CD4-positive, alpha-beta T cell treated with Interleukin-15 for 1 hour (primary cell): Measurements from ENCODE around the gene NOXRED1.
A peak's percentile ranks its signal among the peaks of the same experiment; 100 is the strongest.

Source experiments
- DNase-seq: peaks from one replicate; pipeline ENCODE4 v3.0.0-alpha.2; 2020

The NOXRED1 gene

DNA sequence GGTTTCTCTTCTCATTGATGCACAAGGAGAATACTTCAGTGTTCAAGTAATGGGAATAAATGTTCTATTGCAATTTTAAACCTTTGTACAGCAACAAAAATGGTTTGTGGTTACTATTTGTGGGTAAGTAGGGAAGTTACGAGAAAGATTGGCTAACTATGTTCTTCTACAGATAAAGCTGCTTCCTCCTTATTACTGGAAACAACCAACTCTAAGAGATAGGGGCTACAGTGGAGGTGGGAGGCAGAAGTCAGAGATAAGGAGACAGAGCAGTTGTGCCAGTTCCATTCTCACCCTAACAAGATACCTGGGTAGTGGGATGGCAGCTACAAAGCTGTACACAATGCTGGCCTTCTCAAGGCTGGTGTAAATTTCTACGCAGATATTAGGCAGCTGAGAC, 16.2 kb downstream of the NOXRED1 start:
- DNase-seq = no peak

DNA sequence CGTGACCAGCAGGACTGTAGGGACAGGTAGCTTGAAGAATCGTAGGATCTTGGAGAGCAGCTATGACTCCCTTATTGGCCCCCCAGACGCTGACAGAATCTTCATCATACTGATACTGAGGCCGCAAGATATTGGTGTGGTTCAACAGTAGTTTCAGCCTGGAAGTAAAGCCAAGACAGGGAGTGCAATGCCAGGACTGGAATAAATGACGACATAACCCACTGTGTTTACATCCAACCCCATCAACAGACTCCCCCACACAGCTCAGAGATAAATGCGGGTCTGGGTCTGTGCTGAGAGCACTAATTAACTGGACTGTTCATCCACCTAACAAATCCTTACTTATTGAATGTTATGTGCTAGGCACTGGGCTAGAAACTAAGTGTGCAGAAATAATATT, 16.6 kb downstream of the NOXRED1 start:
- DNase-seq = no peak

DNA sequence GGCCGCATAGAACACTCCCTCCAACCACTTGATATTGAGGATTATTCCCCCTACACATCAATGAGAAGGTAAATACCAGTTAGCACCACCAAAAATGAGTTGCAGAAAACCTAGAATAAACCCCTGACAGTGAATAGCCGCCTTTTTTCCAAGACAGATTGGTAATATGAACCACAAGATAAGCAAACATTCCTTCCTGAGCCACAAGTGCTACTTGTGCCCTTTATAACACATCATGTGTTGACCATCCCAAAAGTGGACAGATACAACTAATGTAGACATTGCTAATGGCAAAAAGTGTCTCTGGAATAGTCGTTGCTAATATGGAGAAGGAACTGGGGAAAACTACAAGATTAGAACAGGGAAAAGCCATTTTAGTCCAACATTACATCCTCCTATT, 17.2 kb downstream of the NOXRED1 start:
- DNase-seq = no peak

DNA sequence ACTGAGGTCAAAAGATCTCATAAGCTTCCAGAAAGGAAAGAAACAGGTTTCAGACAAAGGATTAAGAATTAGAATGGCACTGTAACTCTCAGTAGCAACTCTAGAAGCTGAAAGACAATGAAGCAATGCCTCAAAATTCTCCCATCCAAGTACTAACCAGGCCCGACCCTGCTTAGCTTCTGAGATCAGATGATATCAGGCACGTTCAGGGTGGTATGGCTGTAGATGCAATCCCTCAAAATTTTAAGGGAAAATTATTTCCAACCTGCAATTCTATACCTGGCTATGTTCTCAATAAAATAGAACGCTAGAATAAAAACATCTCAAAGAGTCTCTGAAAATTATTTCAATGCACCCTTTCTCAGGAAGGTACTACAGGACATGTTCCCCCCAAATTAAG, 19.6 kb downstream of the NOXRED1 start:
- no peak for DNase-seq

DNA sequence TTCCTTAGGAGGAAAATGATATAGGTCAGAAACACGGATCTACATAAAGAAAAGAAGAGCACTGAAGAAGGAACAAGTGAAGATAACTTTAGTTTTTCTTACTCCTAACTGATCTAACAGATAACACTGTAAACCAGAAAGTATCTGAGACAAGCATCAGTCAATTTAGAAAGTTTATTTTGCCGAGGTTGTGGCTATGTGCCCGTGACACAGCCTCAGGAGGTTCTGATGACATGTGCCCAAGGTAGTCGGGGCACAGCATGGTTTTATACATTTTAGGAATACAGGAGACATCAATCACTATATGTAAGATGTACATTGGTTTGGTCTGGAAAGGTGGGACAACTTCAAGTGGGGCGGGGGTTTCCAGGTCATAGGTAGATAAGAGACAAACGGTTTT, 23.1 kb downstream of the NOXRED1 start:
- DNase-seq = no peak

DNA sequence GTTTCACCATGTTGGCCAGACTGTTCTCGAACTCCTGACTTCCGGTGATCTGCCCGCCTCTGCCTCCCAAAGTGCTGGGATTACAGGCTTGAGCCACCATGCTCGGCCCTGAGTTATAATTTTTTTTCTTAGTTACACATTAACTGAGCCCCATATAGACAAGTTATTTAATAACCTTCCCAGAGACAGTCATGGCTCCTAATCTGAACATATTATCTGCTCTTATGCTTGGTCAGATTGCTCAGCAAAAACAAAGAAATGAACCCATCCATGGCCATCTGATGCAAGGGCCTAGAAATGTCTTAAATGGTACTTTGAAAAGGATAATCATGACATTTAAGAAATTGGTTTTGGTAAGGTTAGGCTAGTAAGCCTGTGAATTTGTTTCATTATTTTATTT, 33.1 kb downstream of the NOXRED1 start:
- no peak for DNase-seq

DNA sequence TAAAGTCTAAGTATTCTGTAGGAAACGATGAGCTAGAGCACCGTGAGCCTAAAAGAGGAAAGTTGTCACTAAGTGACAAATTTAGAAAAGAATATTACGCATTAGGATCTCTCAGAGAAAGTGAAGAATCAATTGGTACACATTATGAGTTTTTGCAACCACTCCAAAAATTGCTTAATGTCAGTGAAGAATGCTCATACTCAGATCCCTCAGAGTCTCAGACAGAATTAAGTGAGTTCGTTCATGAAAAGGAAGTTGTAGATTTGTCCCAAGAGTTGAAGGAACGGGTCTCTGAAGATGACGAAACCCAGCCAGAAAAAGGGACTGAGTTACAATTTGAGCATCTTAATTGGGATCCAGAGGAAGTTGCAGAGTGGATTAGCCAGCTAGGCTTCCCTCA, 44.6 kb downstream of the NOXRED1 start:
- DNase-seq = no peak

DNA sequence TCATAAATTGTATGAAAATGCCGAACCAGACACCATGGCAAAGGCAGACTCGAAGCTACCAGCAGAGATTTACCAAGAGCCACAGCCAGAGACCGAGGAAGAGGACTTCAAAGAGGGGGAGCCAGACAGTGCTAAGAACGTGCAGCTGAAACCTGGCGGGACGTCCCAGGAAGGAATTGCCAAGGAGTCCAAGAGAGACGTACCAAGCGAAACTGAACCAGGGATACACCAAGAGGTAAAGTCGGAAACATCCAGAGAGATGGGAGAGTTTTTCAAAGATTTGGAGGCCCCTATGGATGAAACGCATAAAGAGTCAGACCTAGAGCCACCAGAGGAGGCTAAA, 45.9 kb downstream of the NOXRED1 start:
- DNase-seq = no peak

DNA sequence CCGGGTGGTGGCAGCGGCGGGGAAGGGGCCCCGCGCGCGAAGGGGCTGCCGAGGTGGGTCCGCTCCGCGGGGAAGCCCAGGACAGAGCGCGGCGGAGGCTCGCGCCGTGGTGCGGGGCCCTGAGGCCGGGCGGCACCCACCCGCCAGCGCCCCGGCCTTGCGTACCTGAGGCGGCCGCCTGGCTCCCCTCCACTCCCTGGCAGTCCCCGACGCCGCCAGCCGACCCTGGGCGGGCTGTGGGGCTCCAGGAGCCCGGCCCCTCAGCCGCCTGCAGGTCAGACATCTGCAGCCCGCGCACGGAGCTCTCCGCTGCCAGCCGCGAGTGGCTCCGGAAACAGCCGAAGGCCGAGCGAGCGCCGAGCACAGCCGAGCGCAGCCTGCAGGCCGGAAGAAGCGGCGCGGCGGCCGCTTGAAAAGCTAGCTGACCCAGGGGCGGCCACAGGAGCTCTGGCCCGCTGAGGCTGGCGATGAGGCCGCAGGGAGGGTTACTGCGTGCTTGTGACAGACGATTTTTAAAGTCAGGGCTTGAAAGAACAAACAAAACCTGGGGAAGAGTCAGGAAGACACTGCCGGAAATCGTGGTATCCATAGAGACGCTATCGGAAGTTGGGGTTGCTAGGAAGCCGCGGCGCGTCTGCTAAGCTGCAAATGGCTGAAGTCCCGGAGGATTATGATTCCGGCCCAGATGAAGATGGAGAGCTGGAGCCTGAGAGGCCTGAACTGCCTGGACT, 46.4 kb downstream of the NOXRED1 start, which contains the start of the genes SAMD15 and TMED8:
SAMD15 (plus strand) TSS at position 609 of the 731 bp plus-strand sequence; CDS start at position 649, 40 bp downstream.
TMED8 (minus strand) TSS at position 324 of the 731 bp plus-strand sequence; CDS start at position 283, 41 bp downstream.
- peak; percentile 80 for DNase-seq

DNA sequence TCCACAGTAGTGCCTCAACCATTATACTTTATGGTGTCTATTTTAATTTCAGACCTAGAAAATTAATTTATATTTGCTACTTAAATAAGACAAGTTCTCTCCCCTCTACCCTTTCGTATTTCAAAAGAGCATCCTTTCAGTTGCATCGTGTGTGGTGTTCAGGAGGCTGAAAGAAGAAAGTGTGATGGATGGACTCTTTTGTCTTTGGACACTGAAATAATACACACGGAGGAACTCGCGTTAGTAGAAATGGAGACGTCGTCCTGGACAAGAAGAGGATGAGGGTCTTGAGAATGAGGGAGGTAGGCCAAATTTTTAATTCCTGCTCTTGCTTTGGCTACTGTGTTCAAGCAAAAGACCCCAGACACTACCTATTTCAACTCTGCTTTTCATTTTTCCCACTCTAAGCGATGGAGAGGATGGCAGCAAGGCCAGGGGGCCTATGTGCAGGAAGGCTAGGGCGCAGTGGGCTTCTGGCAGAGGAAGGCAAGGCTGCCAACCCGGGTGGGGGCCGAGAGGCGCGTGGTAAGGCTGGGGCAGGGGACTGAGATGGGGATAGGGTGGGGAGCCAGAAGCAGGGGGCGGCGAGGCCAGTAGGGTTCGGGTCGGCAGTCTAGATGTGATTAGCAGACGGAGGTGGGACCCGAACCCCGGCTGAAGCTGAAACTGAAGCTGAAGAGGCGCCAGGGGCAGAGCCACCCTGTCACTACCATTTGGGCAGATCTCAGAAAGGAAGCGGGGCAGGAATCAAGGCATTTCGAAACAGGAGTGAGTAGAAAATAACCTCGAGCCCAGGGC, 47.2 kb downstream of the NOXRED1 start:
- DNase-seq = no peak

DNA sequence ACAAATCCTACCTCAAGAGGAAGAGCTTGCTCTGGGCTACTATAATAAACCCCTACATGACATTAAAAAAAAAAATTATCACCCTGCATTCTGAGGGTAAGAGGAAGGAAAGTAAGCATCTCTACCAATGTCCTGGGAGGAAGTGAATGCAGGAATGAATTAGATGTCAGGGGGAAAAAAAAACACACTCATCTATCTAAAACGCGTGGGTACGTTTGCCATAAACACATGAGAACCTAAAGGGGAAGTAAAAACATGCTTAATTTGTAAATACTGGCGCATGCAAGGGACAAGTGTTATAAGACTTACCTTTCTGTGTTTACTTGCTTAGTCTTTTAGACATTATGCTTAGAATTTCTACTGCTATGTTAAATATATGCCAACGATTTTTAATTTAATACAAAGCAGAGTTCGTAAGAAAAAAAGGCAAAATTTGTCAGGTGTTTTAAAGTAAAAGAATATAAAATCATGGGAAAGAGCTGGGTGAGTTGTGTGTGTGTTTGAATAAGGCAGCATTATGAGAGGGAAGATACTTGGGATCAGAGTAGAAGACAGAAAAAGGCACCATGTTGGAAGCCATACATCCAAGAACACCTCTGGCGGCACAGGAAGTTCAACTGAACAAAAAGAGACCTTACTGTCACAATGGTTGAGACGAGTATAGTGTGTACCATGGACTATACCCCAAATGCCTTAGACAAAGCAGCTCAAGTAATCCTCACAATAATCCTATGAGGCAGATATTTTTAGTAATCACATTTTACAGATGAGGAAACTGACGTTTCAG, 48.0 kb downstream of the NOXRED1 start:
- DNase-seq = no peak

DNA sequence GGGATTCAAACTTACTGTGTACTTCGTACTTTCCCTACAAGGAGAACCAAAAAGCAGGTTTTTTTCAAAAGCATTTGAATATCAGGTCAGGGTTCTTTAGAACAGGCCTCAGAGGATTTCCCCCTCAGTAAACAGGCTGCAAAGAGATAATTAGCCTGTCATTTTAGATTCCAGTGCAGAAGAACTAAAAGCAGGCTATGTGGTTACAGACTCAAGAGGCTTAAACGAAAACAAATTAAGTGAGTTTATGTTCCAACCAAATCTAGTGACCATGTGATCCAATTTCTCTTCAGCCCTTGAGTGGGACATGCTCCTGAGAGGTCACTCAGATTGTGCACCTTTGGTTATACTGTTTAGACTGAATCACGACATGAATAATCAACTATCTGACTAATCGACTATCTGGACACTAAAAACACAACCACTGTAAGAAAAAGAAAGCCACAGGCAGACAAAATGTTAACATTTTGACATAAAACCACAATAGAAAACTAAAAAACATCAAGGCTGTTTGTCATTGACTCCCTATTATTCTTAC, 51.0 kb downstream of the NOXRED1 start:
- DNase-seq = no peak

DNA sequence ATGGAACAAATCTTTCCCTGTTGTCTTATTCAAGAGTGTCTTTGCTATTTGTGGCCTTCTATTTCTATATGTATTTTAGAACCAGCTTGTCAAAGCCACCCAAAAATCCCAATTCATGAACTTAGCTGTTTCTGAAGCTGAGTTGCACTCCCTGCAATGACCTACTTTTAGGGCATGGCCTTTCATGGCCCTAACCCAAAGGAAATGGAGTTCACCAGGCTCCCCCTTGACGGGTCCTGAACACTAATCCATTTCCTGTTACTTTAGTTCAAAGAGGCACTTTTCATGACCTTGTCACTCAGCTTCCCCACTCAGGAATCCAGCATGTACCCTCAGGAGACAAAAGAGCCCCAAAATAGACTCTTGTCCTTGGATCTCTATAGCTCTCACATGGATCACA, 54.0 kb downstream of the NOXRED1 start:
- no peak for DNase-seq

DNA sequence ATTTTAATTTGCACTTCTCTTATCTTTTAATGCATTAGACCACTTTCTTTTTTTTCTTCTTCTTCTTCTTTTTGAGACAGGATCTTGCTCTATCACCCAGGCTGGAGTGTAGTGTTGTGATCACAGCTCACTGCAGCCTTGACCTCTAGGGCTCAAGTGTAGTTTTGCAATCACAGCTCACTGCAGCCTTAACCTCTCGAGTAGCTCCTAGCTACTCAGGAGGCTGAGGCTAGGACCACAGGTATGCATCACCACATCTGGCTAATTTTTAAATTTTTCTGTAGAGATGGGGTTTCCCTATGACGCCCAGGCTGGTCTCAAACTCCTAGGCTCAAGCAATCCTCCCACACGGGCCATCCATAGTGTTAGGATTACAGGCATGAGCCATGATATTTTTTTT, 59.2 kb downstream of the NOXRED1 start:
- no peak for DNase-seq

DNA sequence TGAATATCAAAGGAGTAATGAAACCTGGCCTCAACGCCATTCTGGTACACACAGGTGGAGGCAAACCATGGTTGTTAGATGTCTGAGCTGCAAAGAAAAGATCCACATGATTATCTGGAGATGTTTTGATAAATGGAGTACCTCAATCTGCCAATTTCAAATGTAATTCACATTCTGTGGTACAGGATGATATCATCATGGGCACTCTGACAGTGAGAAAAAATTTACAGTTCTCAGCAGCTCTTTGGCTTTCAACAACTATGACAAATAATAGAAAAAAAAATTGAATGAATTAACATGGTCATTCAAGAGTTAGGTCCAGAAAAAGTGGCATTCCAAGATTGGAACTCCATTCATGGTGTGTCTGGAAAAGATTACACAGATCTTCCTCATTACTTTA, 63.7 kb downstream of the NOXRED1 start:
- DNase-seq = no peak

DNA sequence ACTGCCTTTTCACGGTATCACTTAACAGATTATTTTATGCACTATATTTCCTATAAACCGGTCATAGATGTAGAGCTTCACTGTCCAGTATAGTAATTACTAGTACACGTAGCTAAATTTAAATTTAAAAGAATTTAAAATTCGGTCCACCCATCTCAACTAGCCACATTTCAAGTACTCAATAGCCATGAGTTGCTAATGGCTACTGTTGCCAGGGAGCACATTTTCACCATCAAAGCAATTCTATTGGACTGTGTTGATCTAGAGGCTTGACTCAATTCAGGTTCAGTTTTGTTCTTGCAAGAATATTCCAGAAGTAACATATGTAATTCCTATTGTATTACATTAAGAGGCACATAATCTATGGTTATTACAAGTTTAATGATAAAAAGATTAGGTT, 66.4 kb downstream of the NOXRED1 start:
- DNase-seq = no peak

DNA sequence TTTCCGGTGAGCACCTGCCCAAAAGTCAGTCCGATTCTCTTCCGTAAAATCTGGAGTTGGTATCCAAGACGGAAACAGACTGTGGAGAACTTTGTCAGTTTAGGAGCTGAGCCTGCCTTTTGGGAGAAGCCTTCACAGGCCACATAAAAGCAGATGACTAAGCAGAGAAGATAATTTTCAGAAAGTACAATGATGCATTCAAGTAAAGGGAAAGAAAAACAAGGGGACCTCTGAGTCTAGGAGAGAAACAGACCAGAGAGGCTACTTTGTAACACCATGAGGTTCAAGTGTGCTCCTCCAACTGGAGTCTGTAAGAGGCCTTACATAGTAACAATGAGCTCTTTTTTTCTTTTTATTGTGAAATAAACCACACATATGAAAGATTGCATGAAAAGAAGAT, 67.5 kb downstream of the NOXRED1 start:
- DNase-seq = no peak

DNA sequence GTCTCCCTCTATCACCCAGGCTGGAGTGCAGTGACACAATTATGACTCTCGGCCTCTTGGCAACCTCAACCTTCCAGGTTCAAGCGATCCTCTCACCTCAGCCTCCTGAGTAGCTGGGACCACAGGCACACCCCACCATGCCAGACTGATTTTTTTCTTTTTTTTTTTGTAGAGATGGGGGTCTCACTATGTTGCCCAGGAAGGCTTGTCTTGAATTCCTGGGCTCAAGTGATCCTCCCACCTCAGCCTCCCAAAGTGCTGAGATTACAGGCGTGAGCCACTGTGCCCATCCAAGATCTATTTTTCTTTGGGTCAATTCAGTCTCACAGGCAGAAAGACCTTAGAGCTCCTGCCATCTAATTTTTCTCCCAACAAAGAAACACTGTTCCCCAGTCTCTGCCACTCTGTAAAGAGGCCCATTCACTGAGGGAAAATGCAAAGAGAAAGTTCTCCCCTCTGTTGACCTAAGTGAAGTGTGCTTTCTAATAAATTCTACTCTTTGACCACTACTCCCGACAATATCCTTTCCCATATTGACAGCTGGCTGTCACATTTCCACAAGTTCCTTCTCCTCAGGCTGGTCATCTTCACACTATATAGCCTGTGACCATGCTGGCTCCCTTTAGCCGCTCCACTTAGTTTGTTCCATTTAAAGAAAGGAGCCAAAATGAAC, 69.7 kb downstream of the NOXRED1 start:
- DNase-seq = no peak

DNA sequence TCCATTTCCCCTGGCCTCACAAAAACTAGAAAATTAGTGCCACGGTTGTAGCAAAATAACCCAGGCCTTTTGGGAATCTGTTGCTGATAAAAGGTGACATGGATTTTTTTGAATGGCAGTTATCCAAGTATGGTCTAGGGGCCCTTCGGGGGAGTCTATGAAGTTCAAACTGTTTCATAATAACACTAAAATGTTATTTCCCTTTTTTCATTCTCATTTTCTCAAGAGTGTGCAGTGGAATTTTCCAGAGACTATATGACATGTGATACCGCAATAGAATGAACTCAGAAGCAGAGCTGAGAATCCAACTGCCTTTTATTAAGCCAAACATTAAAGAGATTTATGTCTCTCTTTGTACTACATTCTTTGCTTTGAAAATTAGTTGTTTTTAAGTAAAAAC, 75.6 kb downstream of the NOXRED1 start:
- DNase-seq = no peak

DNA sequence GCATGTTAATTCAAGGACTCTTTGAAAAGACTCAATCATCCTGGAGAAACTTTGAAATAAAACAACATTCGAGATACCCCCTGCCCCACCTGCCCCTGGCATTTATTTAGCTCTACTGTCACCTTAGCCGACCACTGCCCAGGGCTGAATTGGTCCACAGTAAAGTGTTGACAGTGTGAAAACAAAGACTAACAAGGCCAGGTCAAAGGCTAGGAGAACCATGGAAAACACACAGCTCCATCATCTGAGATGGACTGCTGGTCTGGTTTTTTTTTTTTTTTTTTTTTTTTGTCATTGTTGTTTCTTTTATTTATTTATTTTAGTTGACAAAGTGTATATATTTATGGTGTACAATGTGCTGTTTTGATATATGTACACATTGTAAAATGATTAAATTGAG, 76.8 kb downstream of the NOXRED1 start:
- no peak for DNase-seq

DNA sequence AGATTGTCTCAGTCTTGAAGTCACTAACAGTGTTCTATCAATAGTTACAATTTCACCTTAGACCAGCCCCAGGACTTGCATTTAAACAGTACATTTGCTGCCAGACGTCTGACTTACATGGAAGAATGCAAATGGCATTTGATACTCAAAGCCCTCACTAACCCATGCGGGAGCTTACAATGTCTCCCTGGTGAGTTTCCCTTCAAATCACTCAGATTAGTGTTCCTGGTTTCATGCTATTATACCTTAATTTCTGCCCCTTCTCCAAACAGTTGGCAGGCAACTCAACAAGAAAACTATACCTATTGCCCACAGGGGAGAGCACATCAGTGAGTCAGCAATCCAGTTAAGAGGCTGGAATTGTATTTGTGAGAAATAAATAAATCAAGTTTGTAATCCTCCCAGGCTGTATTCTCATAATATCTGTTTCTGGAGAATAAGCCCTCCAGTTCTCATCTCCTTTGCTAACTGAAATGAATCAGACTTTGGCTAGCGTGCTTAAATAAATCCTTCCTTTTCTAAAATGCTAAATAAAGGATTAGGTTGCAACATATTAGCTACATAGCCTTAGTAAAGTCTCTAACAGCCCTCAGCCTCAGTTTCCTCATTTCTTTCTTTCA, 78.8 kb downstream of the NOXRED1 start:
- no peak for DNase-seq
